Sigmoid colon (tissue), 4 donors: ENCODE results near the gene ZNF354B.
A peak's percentile ranks its signal among the peaks of the same experiment; 100 is the strongest.

ENCODE experiments used
- POLR2A ChIP-seq, 2 donors: fragments of 450-650 bp; IDR thresholded peaks; one replicate each; pipeline ENCODE4 v1.6.1; 2016; ENCODE audit warnings: antibody characterized with exemption in 2 of 2, mild to moderate bottlenecking in 2 of 2, moderate library complexity in 2 of 2
- POLR2AphosphoS5 ChIP-seq, 4 donors: sonication (generic); formaldehyde crosslinking; IDR thresholded peaks; one replicate each; pipeline ENCODE4 v1.6.1; 2017; ENCODE audit warnings: antibody characterized with exemption in 4 of 4
- TF ChIP-seq, protein P1 (sequence below), 4 experiments: fragments of 450-650 bp in 3 of 4; fragments of 200-600 bp in 1 of 4; IDR thresholded peaks; one replicate each; pipeline ENCODE4 v1.5.1; 2016 to 2019; ENCODE audit warnings: antibody characterized with exemption in 4 of 4, mild to moderate bottlenecking in 3 of 4, moderate library complexity in 2 of 4

- TF ChIP-seq, protein P1, sequence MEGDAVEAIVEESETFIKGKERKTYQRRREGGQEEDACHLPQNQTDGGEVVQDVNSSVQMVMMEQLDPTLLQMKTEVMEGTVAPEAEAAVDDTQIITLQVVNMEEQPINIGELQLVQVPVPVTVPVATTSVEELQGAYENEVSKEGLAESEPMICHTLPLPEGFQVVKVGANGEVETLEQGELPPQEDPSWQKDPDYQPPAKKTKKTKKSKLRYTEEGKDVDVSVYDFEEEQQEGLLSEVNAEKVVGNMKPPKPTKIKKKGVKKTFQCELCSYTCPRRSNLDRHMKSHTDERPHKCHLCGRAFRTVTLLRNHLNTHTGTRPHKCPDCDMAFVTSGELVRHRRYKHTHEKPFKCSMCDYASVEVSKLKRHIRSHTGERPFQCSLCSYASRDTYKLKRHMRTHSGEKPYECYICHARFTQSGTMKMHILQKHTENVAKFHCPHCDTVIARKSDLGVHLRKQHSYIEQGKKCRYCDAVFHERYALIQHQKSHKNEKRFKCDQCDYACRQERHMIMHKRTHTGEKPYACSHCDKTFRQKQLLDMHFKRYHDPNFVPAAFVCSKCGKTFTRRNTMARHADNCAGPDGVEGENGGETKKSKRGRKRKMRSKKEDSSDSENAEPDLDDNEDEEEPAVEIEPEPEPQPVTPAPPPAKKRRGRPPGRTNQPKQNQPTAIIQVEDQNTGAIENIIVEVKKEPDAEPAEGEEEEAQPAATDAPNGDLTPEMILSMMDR (IDR thresholded peaks at IDR 0.05): no peak
- TF ChIP-seq POLR2A (IDR thresholded peaks at IDR 0.05): no peak
- TF ChIP-seq POLR2AphosphoS5 (IDR thresholded peaks at IDR 0.05): peak; percentile 30 to 74 (median 54)
Observed at GRCh38 chr5:178895615-178896571, 36.1 kb downstream of the ZNF354B start, which contains the start of gene ZFP2.
